Measurements from ENCODE around the gene MNAT1.

Gene MNAT1

GRCh38 chr14:60700598-60700997 lies 34.0 kb upstream of the MNAT1 start:
- H3K27ac ChIP-seq = no peak overlapping the region
- H3K27me3 ChIP-seq (ENCODE audit: control insufficient read depth, insufficient read depth, low read length) = no peaks in the 10 kb centered on the region
- TF ChIP-seq CTCF (IDR thresholded peaks at IDR 0.05) = no peak
- H3K4me2 ChIP-seq (ENCODE audit: low read length) = no peak overlapping the region
- no peak overlapping the region for H2AFZ ChIP-seq
- H3K4me3 ChIP-seq (ENCODE audit: low read depth, low read length) = no peak overlapping the region
- H3K9me3 ChIP-seq (ENCODE audit: control insufficient read depth, low read length) = no peaks in the 10 kb centered on the region
- no peak overlapping the region for H3K9ac ChIP-seq
- H3K79me2 ChIP-seq = no peaks in the 10 kb centered on the region
- no peaks in the 10 kb centered on the region for H3K4me1 ChIP-seq
- H3K36me3 ChIP-seq (ENCODE audit: control insufficient read depth, insufficient read depth, low read length) = no peaks in the 10 kb centered on the region

GRCh38 chr14:60705100-60705499 lies 29.5 kb upstream of the MNAT1 start:
- H3K9ac ChIP-seq = no peak overlapping the region

GRCh38 chr14:60707858-60708257 lies 26.7 kb upstream of the MNAT1 start:
- no peak overlapping the region for H3K27ac ChIP-seq
- H3K9me3 ChIP-seq (ENCODE audit: control insufficient read depth, low read length) = no peaks in the 10 kb centered on the region
- no peaks in the 10 kb centered on the region for H3K36me3 ChIP-seq (ENCODE audit: control insufficient read depth, insufficient read depth, low read length)
- no peak overlapping the region for H3K4me2 ChIP-seq (ENCODE audit: low read length)
- H3K9ac ChIP-seq = no peak overlapping the region
- H3K79me2 ChIP-seq = no peaks in the 10 kb centered on the region
- no peaks in the 10 kb centered on the region for H3K27me3 ChIP-seq (ENCODE audit: control insufficient read depth, insufficient read depth, low read length)
- no peak overlapping the region for H2AFZ ChIP-seq
- TF ChIP-seq CTCF (IDR thresholded peaks at IDR 0.05) = no peak
- no peaks in the 10 kb centered on the region for H3K4me1 ChIP-seq
- no peak overlapping the region for H3K4me3 ChIP-seq (ENCODE audit: low read depth, low read length)

More at GRCh38 chr14:60705100-60705499, 29.5 kb upstream of the MNAT1 start:
- Histone ChIP-seq H3K27ac (no peak overlapping the region), H3K79me2 (no peaks in the 10 kb centered on the region), H3K4me2 (ENCODE audit: low read length) (no peak overlapping the region), H3K27me3 (ENCODE audit: control insufficient read depth, insufficient read depth, low read length) (no peaks in the 10 kb centered on the region), H3K4me1 (no peaks in the 10 kb centered on the region), H2AFZ (no peak overlapping the region), H3K36me3 (ENCODE audit: control insufficient read depth, insufficient read depth, low read length) (no peaks in the 10 kb centered on the region), H3K9me3 (ENCODE audit: control insufficient read depth, low read length) (no peaks in the 10 kb centered on the region), H3K4me3 (ENCODE audit: low read depth, low read length) (no peak overlapping the region)
- TF ChIP-seq CTCF (IDR thresholded peaks at IDR 0.05) = no peak

GRCh38 chr14:60710494-60710893 lies 24.1 kb upstream of the MNAT1 start:
- no peak overlapping the region for H3K4me2 ChIP-seq (ENCODE audit: low read length)
- no peaks in the 10 kb centered on the region for H3K27me3 ChIP-seq (ENCODE audit: control insufficient read depth, insufficient read depth, low read length)
- H3K9me3 ChIP-seq (ENCODE audit: control insufficient read depth, low read length) = no peaks in the 10 kb centered on the region
- no peak overlapping the region for H3K9ac ChIP-seq
- H3K4me3 ChIP-seq (ENCODE audit: low read depth, low read length) = no peak overlapping the region
- no peaks in the 10 kb centered on the region for H3K36me3 ChIP-seq (ENCODE audit: control insufficient read depth, insufficient read depth, low read length)
- TF ChIP-seq CTCF (IDR thresholded peaks at IDR 0.05) = no peak
- peaks cover 3% of the 10 kb centered on the region for H3K79me2 ChIP-seq
- no peak overlapping the region for H3K27ac ChIP-seq
- H3K4me1 ChIP-seq = no peaks in the 10 kb centered on the region
- no peak overlapping the region for H2AFZ ChIP-seq

- H3K4me2 ChIP-seq (ENCODE audit: low read length) = peak overlapping the region; percentile 19
- H3K27ac ChIP-seq = no peak overlapping the region
- no peak for TF ChIP-seq CTCF (IDR thresholded peaks at IDR 0.05)
- H2AFZ ChIP-seq = no peak overlapping the region
- H3K36me3 ChIP-seq (ENCODE audit: control insufficient read depth, insufficient read depth, low read length) = no peaks in the 10 kb centered on the region
- no peaks in the 10 kb centered on the region for H3K27me3 ChIP-seq (ENCODE audit: control insufficient read depth, insufficient read depth, low read length)
- no peak overlapping the region for H3K4me3 ChIP-seq (ENCODE audit: low read depth, low read length)
- H3K9ac ChIP-seq = no peak overlapping the region
- no peaks in the 10 kb centered on the region for H3K9me3 ChIP-seq (ENCODE audit: control insufficient read depth, low read length)
- H3K79me2 ChIP-seq = peaks cover 11% of the 10 kb centered on the region
- H3K4me1 ChIP-seq = no peaks in the 10 kb centered on the region
Observed at GRCh38 chr14:60713513-60713912, 21.0 kb upstream of the MNAT1 start.
